ENCODE measurements around the gene RNU1-2.
"Not testable (repeated sequence)": the region's sequence is repeated elsewhere in the genome, so short reads cannot be mapped to it uniquely, and the experiment has no call there.

RNU1-2 gene

GRCh38 chr1:16895598-16896315 is at the start of gene RNU1-2:
Gene RNU1-2 (plus strand): TSS chr1:16895980.
- peak; percentile 97 for DNase-seq

- not testable (repeated sequence) for DNase-seq
Measured at GRCh38 chr1:16856201-16856600, 39.6 kb upstream of the RNU1-2 start.

GRCh38 chr1:16859167-16860041 is 36.4 kb upstream of the RNU1-2 start:
- not testable (repeated sequence) for DNase-seq

GRCh38 chr1:16860048-16860447 is 35.7 kb upstream of the RNU1-2 start:
- not testable (repeated sequence) for DNase-seq

- DNase-seq: peak; percentile 69
Measured at GRCh38 chr1:16861832-16862245, 33.9 kb upstream of the RNU1-2 start.

- DNase-seq: not testable (repeated sequence)
Measured at GRCh38 chr1:16862415-16862814, 33.4 kb upstream of the RNU1-2 start.

GRCh38 chr1:16863024-16863423 is 32.8 kb upstream of the RNU1-2 start:
- DNase-seq: not testable (repeated sequence)

GRCh38 chr1:16866926-16867707 is 28.7 kb upstream of the RNU1-2 start:
- not testable (repeated sequence) for DNase-seq

- not testable (repeated sequence) for DNase-seq
Measured at GRCh38 chr1:16868787-16869186, 27.0 kb upstream of the RNU1-2 start.

GRCh38 chr1:16869996-16870395 is 25.8 kb upstream of the RNU1-2 start:
- DNase-seq: not testable (repeated sequence)

- not testable (repeated sequence) for DNase-seq
Measured at GRCh38 chr1:16871171-16871570, 24.6 kb upstream of the RNU1-2 start.

- DNase-seq: peak; percentile 87
Measured at GRCh38 chr1:16872152-16873075, 23.4 kb upstream of the RNU1-2 start.

GRCh38 chr1:16873076-16873879 is 22.5 kb upstream of the RNU1-2 start:
- DNase-seq: peak; percentile 81

GRCh38 chr1:16874968-16875765 is 20.6 kb upstream of the RNU1-2 start:
- not testable (repeated sequence) for DNase-seq

GRCh38 chr1:16881742-16882141 is 14.0 kb upstream of the RNU1-2 start:
- DNase-seq: peak; percentile 13

- DNase-seq: no peak
Measured at GRCh38 chr1:16882986-16883385, 12.8 kb upstream of the RNU1-2 start.

- DNase-seq: not testable (repeated sequence)
Measured at GRCh38 chr1:16884487-16884886, 11.3 kb upstream of the RNU1-2 start.

GRCh38 chr1:16886860-16887605 is 8.7 kb upstream of the RNU1-2 start:
- no peak for DNase-seq
